NCI-H128 (cell line): ENCODE data around the gene PTPRK.
"Not testable (repeated sequence)": the region's sequence is repeated elsewhere in the genome, so short reads cannot be mapped to it uniquely, and the experiment has no call there.

Source experiments
- DNase-seq: peaks from one replicate; lab custom pipeline; 2025; ENCODE audit not compliant: unreplicated experiment; lab: John Stamatoyannopoulos, UW

The PTPRK gene

DNA sequence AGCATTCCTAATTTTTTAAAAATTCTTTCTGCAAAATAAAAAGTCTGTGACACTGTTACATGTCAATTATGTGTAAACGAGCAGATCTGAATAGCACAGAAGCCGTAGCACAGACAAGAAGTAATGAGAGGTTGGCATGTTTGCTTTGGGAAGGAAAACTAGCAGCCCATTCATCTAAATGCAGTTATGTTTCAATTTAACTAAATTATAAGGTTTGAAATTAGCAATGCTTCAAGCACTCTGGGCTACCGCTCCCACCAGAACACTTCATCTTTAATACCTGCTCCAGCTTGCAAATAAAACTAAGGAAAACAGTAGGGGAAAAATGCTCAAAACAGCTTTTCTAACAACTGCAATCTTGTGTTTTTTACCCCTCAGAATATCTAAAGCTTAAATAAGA, 73.9 kb downstream of the PTPRK start:
- DNase-seq = no peak

DNA sequence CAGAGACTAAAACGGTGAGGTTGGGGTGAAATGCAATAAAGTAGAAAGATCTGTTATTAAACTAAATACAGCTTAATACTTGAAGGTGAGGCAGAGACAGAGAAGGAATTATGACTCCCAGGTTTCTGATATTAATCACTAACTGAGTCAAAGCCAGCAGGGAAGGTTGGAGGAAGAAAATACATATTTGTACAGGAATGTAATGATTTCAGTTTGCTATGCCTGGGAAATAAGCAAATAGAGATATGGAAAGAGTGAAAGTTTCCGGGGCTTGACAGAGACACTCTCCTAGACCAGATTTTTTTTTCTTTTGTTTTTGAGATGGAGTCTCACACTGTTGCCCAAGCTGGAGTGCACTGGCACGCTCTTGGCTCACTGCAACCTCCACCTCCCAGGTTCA, 76.8 kb downstream of the PTPRK start:
- no peak for DNase-seq

DNA sequence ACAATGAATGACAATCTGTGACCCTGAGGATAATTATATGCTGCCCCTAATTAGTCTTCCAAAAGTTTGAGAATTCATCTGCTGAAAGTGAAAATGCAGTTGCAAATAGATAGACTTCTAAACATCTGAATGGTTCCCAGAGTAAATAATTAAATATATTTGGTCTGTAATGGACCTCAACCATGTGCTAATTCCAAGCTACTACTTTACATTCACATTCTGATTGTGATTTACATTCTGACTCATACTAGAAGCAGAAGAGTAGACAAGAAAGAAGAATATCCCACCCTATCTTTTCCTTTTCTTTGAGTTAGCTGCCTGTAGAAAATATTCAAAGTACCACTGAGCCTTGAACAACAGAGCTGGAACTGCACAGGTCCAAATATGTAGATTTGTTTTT, 80.8 kb downstream of the PTPRK start:
- no peak for DNase-seq

DNA sequence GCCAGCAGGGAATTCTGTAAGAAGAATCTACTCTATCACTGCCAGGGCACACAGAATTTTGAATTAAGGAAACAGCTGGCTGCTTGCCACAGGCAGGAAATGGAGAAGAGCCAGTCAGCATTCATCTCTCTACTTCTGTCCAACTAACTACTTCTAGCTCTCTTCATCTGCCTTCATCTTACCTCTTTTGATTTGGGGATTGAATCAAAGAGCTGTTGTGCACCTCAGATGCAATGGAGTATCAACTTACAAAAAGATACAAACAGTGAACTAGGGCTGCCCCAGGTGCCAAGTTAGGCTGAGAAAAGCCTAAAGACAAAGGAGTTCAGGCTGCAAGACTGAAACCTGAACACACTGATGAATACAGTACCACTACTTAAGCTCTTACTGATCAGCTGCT, 82.0 kb downstream of the PTPRK start:
- DNase-seq = peak; percentile 51

DNA sequence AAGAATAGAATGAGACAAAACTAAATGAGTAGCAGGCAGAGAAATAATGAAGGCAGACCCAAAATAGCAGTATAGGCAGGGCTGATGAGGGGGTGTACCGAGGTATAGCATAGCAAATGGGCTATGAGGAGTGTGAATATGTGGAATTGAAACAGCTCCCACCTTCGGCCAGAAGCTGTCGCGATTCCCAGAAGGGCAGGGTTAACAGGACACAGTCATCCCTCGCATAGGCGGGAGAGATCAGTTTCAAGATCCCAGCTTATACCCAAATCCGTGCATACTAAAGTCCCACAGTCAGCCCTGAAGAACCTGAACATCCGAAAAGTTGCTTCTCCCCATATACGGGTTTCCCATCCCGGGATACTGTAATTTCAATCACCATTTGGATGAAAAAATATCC, 82.7 kb downstream of the PTPRK start:
- DNase-seq = no peak

DNA sequence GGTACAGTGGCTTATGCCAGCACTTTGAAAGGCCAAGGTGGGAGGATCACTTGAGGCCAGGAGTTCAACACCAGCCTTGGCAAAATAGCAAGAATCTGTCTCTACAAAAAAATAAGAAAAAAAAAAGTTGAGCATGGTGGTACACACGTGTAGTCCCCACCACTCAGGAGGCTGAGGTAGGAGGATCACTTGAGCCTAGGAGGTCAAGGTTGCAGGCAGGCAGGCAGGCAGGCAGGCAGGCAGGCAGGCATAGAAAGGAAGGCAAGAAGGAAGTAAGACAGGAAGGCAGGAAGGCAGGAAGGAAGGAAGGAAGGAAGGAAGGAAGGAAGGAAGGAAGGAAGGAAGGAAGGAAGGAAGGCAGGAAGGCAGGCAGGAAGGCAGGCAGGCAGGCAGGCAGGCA, 85.6 kb downstream of the PTPRK start:
- not testable (repeated sequence) for DNase-seq

DNA sequence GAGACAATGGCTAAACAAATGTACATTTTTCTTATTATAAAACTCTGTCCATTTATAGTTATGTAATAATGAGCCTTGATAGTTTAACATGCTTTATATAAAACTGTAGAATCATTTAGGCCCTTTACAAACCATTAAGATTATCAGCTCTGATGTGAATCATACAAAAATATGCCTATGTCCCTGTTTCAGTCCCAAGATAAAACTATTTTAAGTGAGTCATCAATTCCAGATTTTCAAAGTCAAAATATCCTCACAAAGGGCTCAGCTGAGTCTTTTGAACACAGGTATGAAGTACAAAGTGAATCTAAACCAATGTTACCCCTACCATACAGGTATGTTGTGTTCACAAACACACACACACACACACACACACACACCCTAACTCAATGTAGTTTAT, 88.0 kb downstream of the PTPRK start:
- no peak for DNase-seq

DNA sequence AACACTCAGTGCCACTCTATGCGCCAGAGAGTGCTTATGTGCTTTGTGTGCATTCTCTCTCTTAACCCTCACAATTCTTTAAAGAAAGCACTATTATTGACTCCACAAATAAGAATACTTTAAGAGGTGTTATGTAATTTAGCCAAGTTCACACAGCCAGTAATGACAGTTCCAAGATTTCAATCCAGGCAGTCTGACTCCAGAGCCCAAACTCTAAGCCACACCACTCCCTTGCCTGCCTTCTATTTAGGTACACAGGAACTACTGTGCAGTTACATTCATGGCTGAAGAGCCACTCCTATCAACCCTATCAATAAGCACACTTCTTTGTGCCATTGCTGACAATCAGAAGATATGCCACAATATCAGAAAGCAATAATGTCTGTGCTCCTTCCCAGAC, 93.3 kb downstream of the PTPRK start:
- no peak for DNase-seq

DNA sequence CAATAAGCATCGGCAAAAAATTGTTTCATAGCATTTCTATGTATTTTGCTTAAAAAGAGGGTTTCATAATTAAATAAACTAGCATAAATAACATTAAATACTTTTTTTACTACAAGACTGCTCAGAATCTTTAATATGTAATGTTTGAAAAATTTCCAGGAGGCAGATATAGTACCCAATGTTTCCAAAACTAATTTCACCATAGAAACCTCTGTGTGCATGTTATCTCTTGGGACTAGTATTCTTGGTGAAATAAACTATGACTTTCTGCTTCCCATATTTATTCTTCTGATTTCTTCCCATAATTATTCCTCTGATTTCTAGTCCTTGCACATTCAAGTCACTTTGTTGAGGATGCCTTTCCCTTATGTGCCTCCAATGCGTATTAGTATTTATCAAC, 94.5 kb downstream of the PTPRK start:
- DNase-seq = no peak

DNA sequence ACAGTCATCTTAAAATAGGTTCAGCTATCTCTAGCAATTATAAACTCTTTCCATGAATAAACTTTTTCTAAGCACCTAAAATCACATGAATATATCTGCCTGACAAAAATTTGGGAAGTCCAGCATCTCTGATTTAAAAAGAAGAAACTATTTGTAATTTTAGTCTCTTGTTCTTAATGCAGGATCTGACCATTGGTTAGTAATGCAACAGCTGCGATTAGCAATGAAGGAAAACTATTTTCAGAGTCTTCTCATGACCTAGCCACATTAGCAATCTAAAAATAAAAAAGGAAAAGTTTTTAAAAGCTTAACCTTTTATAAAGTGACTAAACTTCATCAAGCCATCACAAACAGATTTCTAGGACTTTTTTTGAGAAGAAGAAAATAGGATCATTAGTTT, 97.5 kb downstream of the PTPRK start:
- DNase-seq = no peak

DNA sequence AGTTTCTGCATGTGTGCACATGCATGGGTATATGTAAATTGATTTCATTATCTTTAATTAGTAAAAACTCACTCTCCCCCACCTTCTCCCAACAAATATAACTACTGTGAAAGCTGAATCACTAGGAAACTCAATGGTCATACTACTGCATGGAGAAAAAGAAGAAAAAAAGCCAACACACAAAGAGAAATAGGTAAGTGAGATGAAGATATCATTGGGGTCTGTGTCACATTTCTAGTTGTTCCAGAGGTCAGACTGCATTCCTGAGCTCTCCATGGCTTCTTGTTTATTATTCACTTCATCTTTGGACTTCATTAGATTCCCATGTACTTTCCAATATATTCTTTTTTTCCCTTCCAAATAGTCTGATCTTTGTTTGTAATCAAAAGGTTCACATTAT, 98.2 kb downstream of the PTPRK start:
- no peak for DNase-seq

DNA sequence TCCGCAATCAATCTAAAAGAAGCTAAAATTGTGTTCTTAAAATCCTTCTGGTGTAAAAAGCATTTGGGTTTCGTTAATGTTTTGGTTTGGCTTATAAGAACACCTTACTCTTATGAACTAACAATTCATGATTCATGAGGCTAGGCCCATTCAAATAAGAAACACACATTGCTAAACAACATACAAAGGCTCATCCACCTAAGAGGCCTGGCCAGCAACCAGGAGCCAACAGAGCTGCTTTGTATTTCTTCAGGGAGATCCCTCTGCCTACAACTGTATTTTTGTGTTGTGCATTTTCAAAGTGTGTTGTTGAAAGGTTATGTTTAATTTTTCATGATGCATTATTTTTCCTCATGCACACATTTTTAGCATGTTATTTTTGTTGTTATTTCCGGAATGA, 98.6 kb downstream of the PTPRK start:
- DNase-seq = no peak

DNA sequence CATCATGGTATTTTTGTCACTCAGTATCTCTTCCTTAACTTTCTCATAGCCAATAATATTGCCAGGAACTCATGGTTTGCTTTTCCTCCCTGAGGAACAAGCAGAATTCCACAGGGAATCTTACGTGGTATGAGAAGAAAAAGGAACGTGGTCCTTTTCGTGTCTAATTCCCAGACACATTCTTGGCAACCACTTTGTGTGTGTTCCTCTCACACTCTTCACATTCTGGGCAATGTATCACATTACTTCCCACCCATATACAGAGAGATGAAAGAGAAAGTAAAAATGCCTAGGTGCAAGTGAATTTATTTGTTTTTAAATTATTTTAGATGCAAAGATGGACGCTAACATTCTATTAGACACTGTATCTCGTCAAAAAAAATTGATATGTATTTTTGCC, 102.7 kb downstream of the PTPRK start:
- DNase-seq = no peak

DNA sequence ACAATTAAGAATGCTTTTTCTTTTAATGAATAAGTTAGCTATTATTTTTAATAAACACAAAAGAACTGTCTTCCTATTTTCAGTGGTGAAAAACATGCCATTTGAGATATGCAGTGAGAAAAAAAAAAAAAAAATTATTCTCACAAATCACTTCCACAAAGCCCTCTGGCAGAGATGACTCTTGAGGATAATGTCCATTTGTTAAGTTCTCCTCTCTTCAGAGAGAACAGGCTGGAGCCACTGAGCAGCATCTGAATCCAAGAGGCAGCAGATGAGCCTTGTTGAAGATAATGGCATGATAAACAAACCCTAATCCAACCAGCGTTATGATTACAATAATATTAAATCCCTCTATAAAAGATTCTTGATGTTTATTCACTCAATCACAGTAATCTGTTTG, 105.0 kb downstream of the PTPRK start:
- DNase-seq = no peak

DNA sequence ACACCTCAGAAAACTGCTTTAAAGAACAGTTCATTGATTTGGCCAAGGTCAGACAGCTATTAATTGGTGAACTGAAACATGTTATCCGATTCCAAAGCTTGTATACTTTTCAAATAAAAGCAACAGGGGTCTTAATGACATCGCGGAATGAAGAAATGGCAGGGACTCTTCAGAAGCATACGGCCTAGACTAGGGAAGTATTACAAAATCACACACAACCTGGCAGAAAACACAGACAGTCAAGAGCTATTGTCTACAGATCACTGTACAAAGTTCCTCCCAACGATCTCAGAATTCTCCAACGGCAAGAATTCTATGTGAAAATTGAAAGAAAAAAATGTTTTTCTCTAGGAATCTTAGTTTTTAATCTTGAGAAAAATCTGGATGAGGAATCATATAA, 105.5 kb downstream of the PTPRK start:
- no peak for DNase-seq

DNA sequence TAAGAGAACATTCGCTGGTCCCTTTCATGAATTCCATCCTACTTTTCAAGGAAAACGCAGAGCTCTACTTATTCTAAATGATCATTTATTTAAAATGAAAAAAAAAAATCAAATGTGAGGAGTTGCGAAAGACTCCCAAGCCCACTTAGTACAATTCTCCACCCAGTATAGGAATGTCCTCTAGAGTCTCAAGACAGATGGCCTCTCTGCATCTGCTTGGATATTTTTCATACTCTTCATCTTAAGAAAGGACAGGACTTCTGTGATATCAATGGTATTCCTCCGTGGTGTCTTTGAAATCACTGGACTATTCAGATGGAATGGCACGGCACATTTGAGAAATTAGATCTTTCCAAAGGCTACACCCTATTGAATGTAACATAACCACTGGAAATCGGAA, 107.1 kb downstream of the PTPRK start:
- no peak for DNase-seq

DNA sequence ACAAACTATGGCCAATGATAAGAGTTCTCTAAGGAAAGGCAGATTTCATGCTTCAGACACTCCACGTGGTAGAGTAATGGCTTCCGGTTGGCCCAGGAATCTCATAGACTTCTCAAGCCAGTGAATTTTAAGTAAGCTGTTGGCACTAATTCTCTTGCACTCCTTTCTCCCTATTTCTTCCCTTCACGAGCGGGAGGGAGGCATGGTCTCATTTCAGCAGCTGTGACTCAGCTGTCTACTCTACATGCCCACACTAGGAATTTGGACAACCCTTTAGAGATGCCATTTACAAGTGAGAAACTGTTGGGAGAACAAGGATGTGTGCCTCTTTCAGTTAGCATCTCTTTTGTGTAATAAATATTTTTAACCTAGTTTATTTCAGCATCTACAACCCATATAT, 107.7 kb downstream of the PTPRK start:
- DNase-seq = no peak

DNA sequence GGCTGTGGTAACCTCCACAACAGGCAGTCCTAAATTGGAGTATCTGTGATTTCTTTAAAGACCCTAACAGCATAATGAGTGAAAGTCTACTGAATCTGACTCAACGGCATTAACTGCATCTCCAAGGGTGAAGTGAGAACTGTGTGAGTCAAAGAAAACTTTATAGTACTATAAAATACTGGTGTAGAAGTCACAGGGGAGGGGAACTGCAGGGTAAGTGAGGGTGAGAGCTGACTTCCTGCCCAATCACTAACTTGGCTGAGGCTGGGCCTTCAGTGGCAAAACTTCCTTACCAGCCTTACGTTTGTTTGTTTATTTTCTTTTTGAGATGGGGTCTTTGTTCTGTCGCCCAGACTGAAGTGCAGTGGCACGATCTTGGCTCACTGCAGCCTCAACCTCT, 109.8 kb downstream of the PTPRK start:
- DNase-seq = no peak

DNA sequence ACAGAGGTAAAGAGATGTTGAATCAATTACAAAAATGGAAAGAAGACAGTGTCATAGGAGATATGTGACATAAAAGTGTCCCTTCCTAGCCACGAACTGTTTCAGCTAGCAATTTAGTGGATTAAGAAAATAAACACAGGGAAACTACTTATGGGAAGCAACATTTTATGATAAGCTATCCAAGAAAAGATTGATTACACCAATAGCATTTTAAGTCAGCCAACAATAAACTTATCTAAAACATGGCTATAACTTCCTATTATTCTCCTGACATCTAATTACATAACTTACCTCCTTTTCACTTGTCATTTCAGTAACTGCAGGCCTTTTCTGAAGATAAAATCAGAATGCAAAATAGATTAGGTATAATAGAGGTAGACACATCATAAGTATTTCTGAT, 111.4 kb downstream of the PTPRK start:
- no peak for DNase-seq

DNA sequence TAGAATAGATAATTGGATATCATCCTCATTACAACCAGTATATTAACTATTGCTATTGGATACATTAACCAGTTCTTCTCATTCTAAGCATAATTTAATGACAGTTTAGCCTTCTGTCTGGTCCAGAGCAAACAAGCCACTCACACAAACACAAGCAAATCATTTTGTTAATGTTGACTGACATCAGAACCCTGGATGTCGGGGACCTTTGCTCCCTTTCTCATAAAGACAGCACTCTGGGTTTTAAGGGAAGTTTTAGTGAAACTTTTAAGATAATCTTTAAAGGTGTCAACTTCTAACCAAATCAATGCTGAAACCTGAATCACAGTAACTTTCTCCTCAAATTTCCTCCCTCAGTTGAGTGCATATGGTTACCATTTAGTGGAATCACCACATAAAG, 113.9 kb downstream of the PTPRK start:
- DNase-seq = no peak

DNA sequence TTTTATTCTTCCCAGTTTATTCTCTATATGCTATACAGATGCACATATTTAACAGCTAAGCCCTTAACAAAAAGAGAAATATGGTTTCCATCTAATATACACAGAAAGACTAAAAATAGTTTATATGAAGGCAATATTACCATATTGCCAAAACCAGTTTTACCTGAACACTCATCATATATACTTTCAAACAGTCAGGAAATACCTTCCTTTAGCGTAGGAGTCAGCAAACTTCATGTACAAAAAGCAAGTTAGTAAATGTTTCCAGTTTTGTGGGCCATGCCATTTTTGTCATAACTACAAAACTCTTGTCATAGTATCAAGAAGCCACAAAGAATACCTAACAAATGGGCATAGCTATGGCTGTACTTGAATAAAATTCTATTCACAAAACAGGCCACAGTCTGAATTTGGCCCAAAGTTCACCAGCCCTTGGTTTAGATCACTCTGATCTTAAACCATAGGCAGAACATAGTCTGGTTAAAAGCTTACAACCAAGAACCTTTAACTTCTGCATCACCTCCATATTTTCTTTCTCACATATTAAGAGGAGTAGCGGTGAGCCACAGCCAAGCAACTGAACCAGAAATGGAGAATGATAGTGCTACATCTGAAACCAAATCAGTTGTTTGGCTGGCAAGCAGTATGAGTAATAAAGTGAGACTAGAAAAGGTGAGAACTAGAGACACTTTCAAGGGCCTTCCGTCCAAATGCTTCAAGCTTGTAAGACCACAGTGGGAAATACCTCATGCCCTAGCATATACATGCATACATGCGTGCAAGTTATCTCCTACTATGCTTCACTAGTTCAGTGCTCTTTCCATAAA, 116.6 kb downstream of the PTPRK start:
- DNase-seq = no peak

DNA sequence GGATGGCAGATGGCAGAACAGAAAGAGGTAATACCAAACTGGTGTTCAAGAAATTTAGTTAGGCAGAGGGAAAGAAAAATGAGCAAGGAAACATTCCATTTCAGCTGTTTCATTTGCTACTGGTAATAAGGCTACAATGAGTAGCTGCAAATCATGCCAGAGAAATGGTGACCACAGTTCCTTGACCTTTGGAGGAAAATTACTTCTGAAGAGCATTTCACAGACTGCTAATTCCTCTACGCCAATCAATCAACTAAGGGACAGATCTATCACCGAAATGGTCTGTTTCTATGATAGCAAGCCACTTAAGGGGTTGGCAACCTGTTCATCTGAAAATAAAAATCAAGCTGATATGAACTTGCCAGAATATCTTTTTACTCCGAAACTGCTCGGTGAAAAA, 119.5 kb downstream of the PTPRK start:
- DNase-seq = no peak

DNA sequence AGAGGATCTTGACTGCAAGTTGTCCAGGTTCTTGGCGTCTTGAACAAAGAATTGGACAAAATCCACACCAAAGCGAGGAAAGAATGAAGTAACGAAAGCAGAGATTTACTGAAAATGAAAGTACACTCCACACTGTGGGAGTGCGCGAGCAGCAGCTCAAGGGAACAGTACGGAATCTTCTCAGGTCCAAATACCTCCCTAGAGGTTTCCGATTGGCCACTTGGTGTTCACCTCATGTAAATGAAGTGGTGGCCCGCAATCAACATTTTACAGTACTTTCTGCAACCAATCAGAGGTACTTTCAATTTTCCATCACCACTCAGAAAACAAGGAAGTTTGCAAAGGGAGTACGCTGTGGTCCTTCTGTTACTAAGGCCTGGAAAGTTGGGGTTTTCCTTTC, 122.4 kb downstream of the PTPRK start:
- no peak for DNase-seq
